Lower lobe of right lung (tissue), 2 donors: ENCODE data around the gene SLC7A1. TPM values are rescaled to one million over a fixed set of nuclear protein-coding genes. Genes with fewer than 3 reads are reported as not detected.
A peak's percentile ranks its signal among the peaks of the same experiment; 100 is the strongest.

Experiments
- ATAC-seq, 2 donors: fragments of 200-7000 bp; cut with Tn5 transposase; one replicate each; pipeline ENCODE4 v1.9.1; 2020 to 2022; ENCODE audit warnings: mild to moderate bottlenecking in 2 of 2, moderate library complexity in 2 of 2
- DNase-seq: peaks from one replicate; pipeline ENCODE4 v3.0.0-alpha.2; 2020
- H3K27ac ChIP-seq: fragments of 200-600 bp; one replicate; pipeline ENCODE4 v1.8.0; 2022
- H3K27me3 ChIP-seq: fragments of 200-600 bp; one replicate; pipeline ENCODE4 v1.8.0; 2022; ENCODE audit warnings: low read depth
- H3K36me3 ChIP-seq: fragments of 200-600 bp; one replicate; pipeline ENCODE4 v1.8.0; 2022; ENCODE audit warnings: mild to moderate bottlenecking
- H3K4me1 ChIP-seq: fragments of 200-600 bp; one replicate; pipeline ENCODE4 v1.8.0; 2022
- H3K4me3 ChIP-seq: fragments of 200-600 bp; one replicate; pipeline ENCODE4 v1.8.0; 2022; ENCODE audit warnings: mild to moderate bottlenecking
- H3K9me3 ChIP-seq: fragments of 200-600 bp; one replicate; pipeline ENCODE4 v1.8.0; 2022
- CTCF ChIP-seq: fragments of 200-600 bp; IDR thresholded peaks from one replicate; pipeline ENCODE4 v1.8.0; 2022; ENCODE audit warnings: antibody characterized with exemption, mild to moderate bottlenecking
- intact Hi-C: fragments of 100-400 bp; cut with DNase I; formaldehyde crosslinking; loops from one replicate; pipeline ENCODE4 v1.11.0; 2022
- total RNA-seq: library from RNA; stranded (reverse); fragmentation: NEBNext Ultra II Directional; extraction: Animal tissue kit (Norgen Biotek cat#: 25700); gene quantifications from one replicate; pipeline ENCODE4 v1.2.1, GENCODE V29; 2021
- donor health status: DM: no; HTN: yes; CAD: no; lungs with severe emphysema.

SLC7A1 gene
- total RNA-seq, 1 donor from 2014 or later = 19.2 TPM

- ATAC-seq (no peak), DNase-seq (no peak)
- Histone ChIP-seq H3K36me3 (no peaks in the 10 kb centered on the region), H3K4me3 (no peak overlapping the region), H3K4me1 (peaks cover 11% of the 10 kb centered on the region), H3K27me3 (no peaks in the 10 kb centered on the region), H3K9me3 (no peaks in the 10 kb centered on the region), H3K27ac (no peak overlapping the region)
- TF ChIP-seq CTCF = no peak
- intact Hi-C loops = no loop called here
These were observed 93.8 kb downstream of the SLC7A1 start for GRCh38 chr13:29501674-29502073.

GRCh38 chr13:29500386-29500785 lies 95.1 kb downstream of the SLC7A1 start:
- DNase-seq = no peak
- H3K27ac ChIP-seq = no peak overlapping the region
- no peaks in the 10 kb centered on the region for H3K9me3 ChIP-seq
- peaks cover 20% of the 10 kb centered on the region for H3K4me1 ChIP-seq
- intact Hi-C loops = no loop called here
- no peak overlapping the region for H3K4me3 ChIP-seq
- H3K27me3 ChIP-seq = no peaks in the 10 kb centered on the region
- no peak for ATAC-seq
- no peak for TF ChIP-seq CTCF
- no peaks in the 10 kb centered on the region for H3K36me3 ChIP-seq

- no peaks in the 10 kb centered on the region for H3K36me3 ChIP-seq
- DNase-seq = no peak
- H3K27ac ChIP-seq = no peak overlapping the region
- intact Hi-C loops = no loop called here
- no peak for ATAC-seq
- no peaks in the 10 kb centered on the region for H3K27me3 ChIP-seq
- H3K4me1 ChIP-seq = peaks cover 20% of the 10 kb centered on the region
- no peak overlapping the region for H3K4me3 ChIP-seq
- no peak for TF ChIP-seq CTCF
- H3K9me3 ChIP-seq = no peaks in the 10 kb centered on the region
These were observed 95.9 kb downstream of the SLC7A1 start for GRCh38 chr13:29499506-29500165.

- no peak for TF ChIP-seq CTCF
- no peak overlapping the region for H3K4me3 ChIP-seq
- DNase-seq (no peak), ATAC-seq (no peak)
- no peak overlapping the region for H3K27ac ChIP-seq
- peaks cover 20% of the 10 kb centered on the region for H3K4me1 ChIP-seq
- intact Hi-C loops = no loop called here
- H3K27me3 ChIP-seq = no peaks in the 10 kb centered on the region
- H3K9me3 ChIP-seq = no peaks in the 10 kb centered on the region
- no peaks in the 10 kb centered on the region for H3K36me3 ChIP-seq
These were observed 97.0 kb downstream of the SLC7A1 start for GRCh38 chr13:29498426-29499040.

GRCh38 chr13:29497137-29497654 lies 98.3 kb downstream of the SLC7A1 start:
- TF ChIP-seq CTCF = no peak
- H3K4me1 ChIP-seq = peaks cover 20% of the 10 kb centered on the region
- no peak overlapping the region for H3K4me3 ChIP-seq
- intact Hi-C loops = no loop called here
- H3K27me3 ChIP-seq = no peaks in the 10 kb centered on the region
- no peaks in the 10 kb centered on the region for H3K9me3 ChIP-seq
- H3K27ac ChIP-seq = no peak overlapping the region
- no peak for DNase-seq
- ATAC-seq = peak; percentile 17 to 45
- H3K36me3 ChIP-seq = no peaks in the 10 kb centered on the region
